H1 (cell line): Measurements from ENCODE around the gene CXCL6. TPM values are rescaled to one million over a fixed set of nuclear protein-coding genes. Genes with fewer than 3 reads are reported as not detected.

ENCODE experiments used
- CTCF ChIA-PET: fragments of 300-600 bp; sonication (Branson Sonifier 250); formaldehyde crosslinking; loops from one replicate; lab custom pipeline; 2021; ENCODE audit not compliant: partially characterized antibody; lab: Charles Lee
- POLR2A ChIA-PET: fragments of 300-600 bp; sonication (Branson Sonifier 250); formaldehyde crosslinking; loops from one replicate; lab custom pipeline; 2021; ENCODE audit warnings: inconsistent platforms; ENCODE audit not compliant: partially characterized antibody; lab: Charles Lee
- DNase-seq, 2 experiments: peaks; one replicate each; pipeline versions ENCODE4 v3.0.0 to v3.0.0-alpha.2; 2010 to 2022; ENCODE audit warnings: low spot score in 2 of 2, low read depth in 1 of 2, mixed read lengths in 1 of 2
- FAIRE-seq: peaks from 2 replicates; lab custom pipeline; 2011; peaks lifted over from hg19 to GRCh38; lab: Jason Lieb, UNC
- H2AFZ ChIP-seq: 2 replicates; pipeline ENCODE4 v1.8.1; 2012; ENCODE audit warnings: low read length, inconsistent platforms
- H2AK5ac ChIP-seq: 2 replicates; pipeline ENCODE4 v1.6.1; 2013; ENCODE audit warnings: low read depth, low read length
- H2BK120ac ChIP-seq: replicated peaks from 2 replicates; pipeline ENCODE3; 2013; ENCODE audit warnings: low read depth, low read length, inconsistent platforms
- H2BK12ac ChIP-seq: 2 replicates; pipeline ENCODE4 v1.6.1; 2013; ENCODE audit warnings: low read depth, low read length
- H2BK15ac ChIP-seq: 2 replicates; pipeline ENCODE4 v1.6.1; 2013; ENCODE audit warnings: low read length
- H2BK20ac ChIP-seq: 2 replicates; pipeline ENCODE4 v1.6.1; 2013; ENCODE audit warnings: low read length
- H2BK5ac ChIP-seq: 2 replicates; pipeline ENCODE4 v1.6.1; 2013; ENCODE audit warnings: low read depth, low read length
- H3K14ac ChIP-seq: 2 replicates; pipeline ENCODE4 v1.6.1; 2013; ENCODE audit warnings: inconsistent platforms; ENCODE audit not compliant: insufficient read length
- H3K18ac ChIP-seq: 2 replicates; pipeline ENCODE4 v1.6.1; 2013; ENCODE audit warnings: low read length; ENCODE audit errors: extremely low read depth
- H3K23ac ChIP-seq: 2 replicates; pipeline ENCODE4 v1.6.1; 2013; ENCODE audit warnings: inconsistent platforms; ENCODE audit not compliant: insufficient read length
- H3K23me2 ChIP-seq: 2 replicates; pipeline ENCODE4 v1.6.1; 2013; ENCODE audit warnings: low read depth, low read length
- H3K27ac ChIP-seq: 2 replicates; pipeline ENCODE4 v1.6.1; 2011; ENCODE audit warnings: low read depth, low read length, inconsistent platforms
- H3K27me3 ChIP-seq, 4 experiments: replicated peaks in 1 of 4; 1 replicate in 1 of 4; 2 replicates in 3 of 4; pipeline versions ENCODE4 v1.6.1 to v1.8.1; 2011 to 2013; ENCODE audit warnings: low read length in 3 of 4, mild to moderate bottlenecking in 3 of 4, inconsistent platforms in 2 of 4, mixed read lengths in 2 of 4, moderate library complexity in 1 of 4; ENCODE audit not compliant: control insufficient read depth in 3 of 4, insufficient read depth in 3 of 4; ENCODE audit errors: extremely low read depth in 1 of 4
- H3K36me3 ChIP-seq, 4 experiments: 2 replicates each; pipeline versions ENCODE4 v1.6.1 to v1.8.1; 2011 to 2013; ENCODE audit warnings: mild to moderate bottlenecking in 4 of 4, low read length in 3 of 4, moderate library complexity in 2 of 4, control low read depth in 1 of 4, inconsistent platforms in 1 of 4; ENCODE audit not compliant: insufficient read depth in 4 of 4, control insufficient read depth in 2 of 4
- H3K4ac ChIP-seq: replicated peaks from 2 replicates; pipeline ENCODE3; 2013; ENCODE audit warnings: low read length, low read depth, mixed read lengths, inconsistent platforms; ENCODE audit not compliant: insufficient read length
- H3K4me1 ChIP-seq, 4 experiments: replicated peaks in 1 of 4; 1 replicate in 1 of 4; 2 replicates in 3 of 4; pipeline versions ENCODE4 v1.6.1 to v1.8.1; 2011 to 2013; ENCODE audit warnings: low read length in 3 of 4, inconsistent platforms in 2 of 4, mixed read lengths in 1 of 4; ENCODE audit not compliant: insufficient read depth in 4 of 4, control insufficient read depth in 3 of 4
- H3K4me2 ChIP-seq, 2 experiments: 2 replicates each; pipeline versions ENCODE4 v1.6.1 to v1.8.1; 2011 to 2013; ENCODE audit warnings: low read depth in 2 of 2, low read length in 2 of 2, control low read depth in 1 of 2, inconsistent platforms in 1 of 2, mild to moderate bottlenecking in 1 of 2; ENCODE audit not compliant: insufficient read depth in 1 of 2
- H3K4me3 ChIP-seq, 4 experiments: fragments of 200-600, 300-600 bp in 1 of 4; sonication (generic), shearing (Covaris generic), sonication (Bioruptor Twin) in 1 of 4; 2 replicates each; pipeline versions ENCODE4 v1.5.1 to v1.8.1; 2011 to 2016; ENCODE audit warnings: low read length in 4 of 4, low read depth in 3 of 4, control low read depth in 2 of 4, inconsistent platforms in 2 of 4, mild to moderate bottlenecking in 2 of 4, mixed read lengths in 1 of 4, moderate library complexity in 1 of 4; ENCODE audit not compliant: insufficient read depth in 2 of 4; ENCODE audit errors: extremely low read depth in 1 of 4
- H3K56ac ChIP-seq: replicated peaks from 2 replicates; pipeline ENCODE3; 2013; ENCODE audit warnings: low read depth, mild to moderate bottlenecking, mixed read lengths, low read length, inconsistent platforms; ENCODE audit not compliant: insufficient read length
- H3K79me1 ChIP-seq: 2 replicates; pipeline ENCODE4 v1.6.1; 2013; ENCODE audit warnings: low read depth, low read length, control low read depth
- H3K79me2 ChIP-seq, 2 experiments: 2 replicates each; pipeline versions ENCODE4 v1.6.1 to v1.8.1; 2012 to 2013; ENCODE audit warnings: low read length in 2 of 2, mild to moderate bottlenecking in 2 of 2, inconsistent platforms in 1 of 2; ENCODE audit not compliant: insufficient read depth in 2 of 2, control insufficient read depth in 1 of 2
- H3K9ac ChIP-seq, 4 experiments: replicated peaks in 1 of 4; 1 replicate in 1 of 4; 2 replicates in 3 of 4; pipeline versions ENCODE4 v1.6.1 to v1.8.1; 2011 to 2013; ENCODE audit warnings: low read depth in 3 of 4, low read length in 3 of 4, control low read depth in 2 of 4, mild to moderate bottlenecking in 2 of 4, moderate library complexity in 2 of 4, inconsistent platforms in 1 of 4; ENCODE audit errors: extremely low read depth in 1 of 4
- H3K9me3 ChIP-seq, 2 experiments: 2 replicates each; pipeline versions ENCODE4 v1.6.1 to v1.8.1; 2012 to 2013; ENCODE audit warnings: mild to moderate bottlenecking in 2 of 2, moderate library complexity in 2 of 2, control low read depth in 1 of 2, inconsistent platforms in 1 of 2, low read depth in 1 of 2, low read length in 1 of 2, mixed read lengths in 1 of 2; ENCODE audit not compliant: insufficient read depth in 2 of 2
- H4K20me1 ChIP-seq, 2 experiments: replicated peaks in 1 of 2; 2 replicates each; pipeline versions ENCODE3 to v1.8.1; 2011 to 2013; ENCODE audit warnings: inconsistent platforms in 2 of 2, low read length in 2 of 2, mild to moderate bottlenecking in 1 of 2; ENCODE audit not compliant: insufficient read depth in 2 of 2, control insufficient read depth in 1 of 2
- H4K5ac ChIP-seq: 2 replicates; pipeline ENCODE4 v1.6.1; 2013; ENCODE audit warnings: low read length, low read depth, mixed read lengths, inconsistent platforms; ENCODE audit not compliant: insufficient read length
- H4K8ac ChIP-seq: 2 replicates; pipeline ENCODE4 v1.8.0; 2013; ENCODE audit warnings: mild to moderate bottlenecking, moderate library complexity, low read length, inconsistent platforms; ENCODE audit not compliant: insufficient read depth; ENCODE audit errors: extremely low read depth
- H4K91ac ChIP-seq: replicated peaks from 2 replicates; pipeline ENCODE3; 2013; ENCODE audit warnings: low read length, mixed read lengths, inconsistent platforms; ENCODE audit not compliant: insufficient read length
- CBX8 ChIP-seq: fragments of 300-800, 300-1000 bp; sonication (generic); IDR thresholded peaks from 2 replicates; pipeline ENCODE4 v1.7.1; 2016; ENCODE audit warnings: low read depth, low read length, borderline replicate concordance
- HDAC6 ChIP-seq: IDR thresholded peaks from one replicate; pipeline ENCODE4 v1.7.1; 2012; ENCODE audit warnings: low read depth, mild to moderate bottlenecking, inconsistent platforms, low read length, moderate library complexity
- KDM4A ChIP-seq: IDR thresholded peaks from one replicate; pipeline ENCODE4 v1.7.1; 2012; ENCODE audit warnings: low read depth, mild to moderate bottlenecking, moderate library complexity, low read length, inconsistent platforms; ENCODE audit not compliant: severe bottlenecking
- RNF2 ChIP-seq: fragments of 200-900, 300-1000 bp; sonication (generic); IDR thresholded peaks from 2 replicates; pipeline ENCODE4 v1.7.1; 2016; ENCODE audit warnings: borderline replicate concordance, low read depth, mild to moderate bottlenecking, antibody characterized with exemption, low read length; ENCODE audit not compliant: poor library complexity, severe bottlenecking; ENCODE audit errors: missing control alignments
- SP1 ChIP-seq: IDR thresholded peaks from 2 replicates; pipeline ENCODE4 v1.6.1; 2011; ENCODE audit warnings: low read depth, low read length
- SUZ12 ChIP-seq: fragments of 200-600 bp; sonication (generic); IDR thresholded peaks from 2 replicates; pipeline ENCODE4 v1.6.1; 2012; ENCODE audit warnings: mild to moderate bottlenecking, inconsistent platforms, low read length, moderate library complexity, mixed read lengths
- TAF7 ChIP-seq: optimal IDR thresholded peaks from 2 replicates; pipeline ENCODE3; 2011; ENCODE audit warnings: low read depth, mild to moderate bottlenecking, inconsistent platforms, low read length, moderate library complexity, borderline replicate concordance
- WGBS, 2 experiments: shearing (Covaris generic) in 1 of 2; methylation state at CpG; one replicate each; pipeline versions ENCODE4 v1.1.6 to v1.1.7; 2013 to 2015; ENCODE audit warnings: low lambda C conversion rate in 2 of 2, mixed read lengths in 2 of 2, inconsistent platforms in 1 of 2, low coverage in 1 of 2, missing lambda C conversion rate in 1 of 2; ENCODE audit not compliant: insufficient replicate concordance in 2 of 2, insufficient coverage in 1 of 2, insufficient read length in 1 of 2; ENCODE audit errors: extremely low coverage in 1 of 2, missing lambda C conversion rate in 1 of 2; 5-methylcytosine and 5-hydroxymethylcytosine counted together
- polyA plus RNA-seq, 7 experiments: library from polyadenylated mRNA; depleted of rRNA in 3 of 7; stranded (reverse) in 5 of 7; unstranded in 2 of 7; fragments of >200 nt in 5 of 7; fragments of 200-250 nt in 2 of 7; gene quantifications; 1 replicate in 5 of 7; 2 replicates in 1 of 7; 4 replicates in 1 of 7; pipeline versions ENCODE4 v1.2.1 to v1.2.3, GENCODE V29; 2011 to 2013; ENCODE audit warnings: missing spikeins in 2 of 7, mixed read lengths in 2 of 7
- total RNA-seq: library from RNA; stranded (reverse); fragmentation: NEBNext Ultra II Directional; extraction: Animal tissue kit (Norgen Biotek cat#: 25700); gene quantifications from 2 replicates; pipeline ENCODE4 v1.2.1, GENCODE V29; 2021
- TF ChIP-seq, protein P1 (sequence below): IDR thresholded peaks from 2 replicates; pipeline ENCODE4 v1.6.1; 2012; ENCODE audit warnings: low read length, inconsistent platforms

CXCL6 gene
- total and polyA plus RNA-seq, 2 of the 8 experiments (the other 6 are each of a cell fraction or from before 2014, with no cell fraction given) = 6.3 to 8.0 TPM

DNA sequence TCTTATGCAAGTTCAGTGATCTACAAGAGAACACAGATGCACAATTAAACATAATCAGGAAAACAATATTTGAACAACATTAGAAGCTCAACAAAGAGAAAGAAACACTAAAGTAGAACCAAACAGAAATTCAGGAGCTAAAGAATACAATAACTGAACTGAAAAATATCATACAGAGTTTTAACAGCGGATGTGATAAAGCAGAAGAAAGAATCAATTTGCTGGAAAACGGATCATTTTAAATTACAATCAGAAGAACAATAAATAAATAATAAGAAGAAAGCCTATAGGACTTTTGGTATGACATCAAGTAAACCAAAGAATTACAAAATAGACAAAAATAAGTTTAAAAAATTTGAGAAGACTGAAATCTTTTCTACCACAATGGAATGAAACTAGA is 36.3 kb upstream of the CXCL6 start:
- Histone ChIP-seq H4K20me1 (no peaks in the 10 kb centered on the region), H3K14ac (no peak overlapping the region), H4K5ac (no peak overlapping the region), H3K4me3 (no peak overlapping the region), H4K8ac (no peak overlapping the region), H2BK120ac (no peak overlapping the region), H2BK20ac (no peak overlapping the region), H3K9ac (no peak overlapping the region), H2AFZ (no peak overlapping the region), H3K79me2 (no peaks in the 10 kb centered on the region), H2BK12ac (no peak overlapping the region), H3K36me3 (no peaks in the 10 kb centered on the region), H3K23ac (no peak overlapping the region), H2BK5ac (no peak overlapping the region), H3K56ac (no peak overlapping the region), H2BK15ac (no peak overlapping the region), H3K9me3 (no peaks in the 10 kb centered on the region), H2AK5ac (no peak overlapping the region), H3K18ac (no peak overlapping the region), H3K27ac (no peak overlapping the region), H4K91ac (no peak overlapping the region), H3K4me1 (no peaks in the 10 kb centered on the region), H3K23me2 (no peaks in the 10 kb centered on the region), H3K79me1 (no peaks in the 10 kb centered on the region), H3K27me3 (no peaks in the 10 kb centered on the region), H3K4ac (no peak overlapping the region), H3K4me2 (no peak overlapping the region)
- POLR2A ChIA-PET = no interaction called here
- TF ChIP-seq TAF7 = no peak
- no peak for TF ChIP-seq SUZ12
- TF ChIP-seq SP1 = no peak
- TF ChIP-seq KDM4A = no peak
- no peak for TF ChIP-seq RNF2
- TF ChIP-seq, protein P1, sequence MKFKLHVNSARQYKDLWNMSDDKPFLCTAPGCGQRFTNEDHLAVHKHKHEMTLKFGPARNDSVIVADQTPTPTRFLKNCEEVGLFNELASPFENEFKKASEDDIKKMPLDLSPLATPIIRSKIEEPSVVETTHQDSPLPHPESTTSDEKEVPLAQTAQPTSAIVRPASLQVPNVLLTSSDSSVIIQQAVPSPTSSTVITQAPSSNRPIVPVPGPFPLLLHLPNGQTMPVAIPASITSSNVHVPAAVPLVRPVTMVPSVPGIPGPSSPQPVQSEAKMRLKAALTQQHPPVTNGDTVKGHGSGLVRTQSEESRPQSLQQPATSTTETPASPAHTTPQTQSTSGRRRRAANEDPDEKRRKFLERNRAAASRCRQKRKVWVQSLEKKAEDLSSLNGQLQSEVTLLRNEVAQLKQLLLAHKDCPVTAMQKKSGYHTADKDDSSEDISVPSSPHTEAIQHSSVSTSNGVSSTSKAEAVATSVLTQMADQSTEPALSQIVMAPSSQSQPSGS = no peak
- TF ChIP-seq CBX8 = no peak
- TF ChIP-seq HDAC6 = no peak
- CTCF ChIA-PET = interaction anchor here (0.7 to 1.3 kb wide), 2 partner anchors 11 to 70 kb away, joined by 3 read pairs; no protein-coding TSS in a partner anchor
- FAIRE-seq (no peak), DNase-seq (no peak)
- WGBS, 2 experiments = 96% methylated on average over 2 of the region's 2 CpGs; no CpG with 5 or more reads in 1 of the 2 experiments
